ENCODE results near the gene CBR1. TPM values are rescaled to one million over a fixed set of nuclear protein-coding genes. Genes with fewer than 3 reads are reported as not detected.
A peak's percentile ranks its signal among the peaks of the same experiment; 100 is the strongest.

Gene CBR1
- total and polyA plus RNA-seq, 2 of the 8 experiments (the other 6 are each of a cell fraction or from before 2014, with no cell fraction given) = 1.8 to 207 TPM

GRCh38 chr21:36069713-36070583 lies at the start of gene CBR1 (continued):
- TF ChIP-seq BCL11A (IDR thresholded peaks at IDR 0.05; ENCODE audit: low read depth in 2 of 2, low read length in 2 of 2) (no peak), RXRA (IDR thresholded peaks at IDR 0.05; ENCODE audit: insufficient read depth, low read depth, low read length) (no peak), JUND (IDR thresholded peaks at IDR 0.05; ENCODE audit: low read length) (no peak), YY1 (IDR thresholded peaks at IDR 0.05; ENCODE audit: low read depth, low read length) (no peak), NRF1 (IDR thresholded peaks at IDR 0.05; ENCODE audit: low read depth, low read length) (peak; percentile 26; the same call in 1 of the 2 replicates), ASH2L (IDR thresholded peaks at IDR 0.05; ENCODE audit: low read length) (peak; percentile 84), TCF12 (IDR thresholded peaks at IDR 0.05; ENCODE audit: low read depth, low read length) (no peak), MAX (IDR thresholded peaks at IDR 0.05) (peak; percentile 92), CEBPB (IDR thresholded peaks at IDR 0.05; ENCODE audit: low read depth, low read length) (no peak), CREB1 (IDR thresholded peaks at IDR 0.05) (0 out of 2 replicates have a peak, but pooled peaks have one; percentile 11), ATF2 (IDR thresholded peaks at IDR 0.05; ENCODE audit: low read length) (no peak), SAP30 (IDR thresholded peaks at IDR 0.05; ENCODE audit: insufficient read depth, insufficient replicate concordance, low read length) (no peak), RBBP5 (IDR thresholded peaks at IDR 0.05; ENCODE audit: borderline replicate concordance, low read depth, low read length) (peak; percentile 55; the same call in 1 of the 2 replicates), ZNF274 (IDR thresholded peaks at IDR 0.05; ENCODE audit: borderline replicate concordance, extremely low read depth, low read length) (no peak), FOSL1 (IDR thresholded peaks at IDR 0.05; ENCODE audit: insufficient read depth, low read depth, low read length) (no peak), SIN3A (conservative IDR thresholded peaks at IDR 0.05 in 1 of 2, IDR thresholded peaks at IDR 0.05 in 1 of 2; ENCODE audit: low read depth in 1 of 2, low read length in 2 of 2) (no peak), NANOG (IDR thresholded peaks at IDR 0.05; ENCODE audit: insufficient read depth, low read depth, low read length, poor library complexity, severe bottlenecking) (no peak), PHF8 (conservative IDR thresholded peaks at IDR 0.05; ENCODE audit: low read depth, low read length) (peak; percentile 62)
- TF ChIP-seq, protein P1, sequence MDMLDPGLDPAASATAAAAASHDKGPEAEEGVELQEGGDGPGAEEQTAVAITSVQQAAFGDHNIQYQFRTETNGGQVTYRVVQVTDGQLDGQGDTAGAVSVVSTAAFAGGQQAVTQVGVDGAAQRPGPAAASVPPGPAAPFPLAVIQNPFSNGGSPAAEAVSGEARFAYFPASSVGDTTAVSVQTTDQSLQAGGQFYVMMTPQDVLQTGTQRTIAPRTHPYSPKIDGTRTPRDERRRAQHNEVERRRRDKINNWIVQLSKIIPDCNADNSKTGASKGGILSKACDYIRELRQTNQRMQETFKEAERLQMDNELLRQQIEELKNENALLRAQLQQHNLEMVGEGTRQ (IDR thresholded peaks at IDR 0.05; ENCODE audit: low read length) = peak; percentile 87
- TF ChIP-seq, protein P2, sequence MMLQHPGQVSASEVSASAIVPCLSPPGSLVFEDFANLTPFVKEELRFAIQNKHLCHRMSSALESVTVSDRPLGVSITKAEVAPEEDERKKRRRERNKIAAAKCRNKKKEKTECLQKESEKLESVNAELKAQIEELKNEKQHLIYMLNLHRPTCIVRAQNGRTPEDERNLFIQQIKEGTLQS (IDR thresholded peaks at IDR 0.05; ENCODE audit: insufficient read depth, low read depth, low read length) = no peak

All from H1 (cell line).